OCI-LY7 (cell line): Measurements from ENCODE around the gene AFDN. TPM values are rescaled to one million over a fixed set of nuclear protein-coding genes. Genes with fewer than 3 reads are reported as not detected.

Source experiments
- BruUV-seq: library from RNA; stranded (reverse); fragments of 400-500 nt; replicated peaks from 2 replicates; lab custom pipeline; 2021; lab: Mats Ljungman, UMichigan
- CTCF ChIA-PET: fragments of 300-600 bp; sonication (Branson Sonifier 250); formaldehyde crosslinking; loops from one replicate; lab custom pipeline; 2022; ENCODE audit warnings: antibody characterized with exemption; ENCODE audit not compliant: unreplicated experiment; lab: Charles Lee
- POLR2A ChIA-PET: fragments of 300-600 bp; sonication (Branson Sonifier 250); formaldehyde crosslinking; loops from one replicate; lab custom pipeline; 2022; ENCODE audit warnings: antibody characterized with exemption; lab: Charles Lee
- DNase-seq: peaks from one replicate; pipeline ENCODE4 v3.0.0-alpha.2; 2015; ENCODE audit warnings: low spot score
- H2AFZ ChIP-seq: fragments of 200-600 bp; sonication (generic), shearing (Covaris generic); 2 replicates; pipeline ENCODE4 v1.6.1; 2014; ENCODE audit warnings: mild to moderate bottlenecking, antibody characterized with exemption, low read length, moderate library complexity
- H3K27ac ChIP-seq: fragments of 200-600 bp; sonication (generic); 2 replicates; pipeline ENCODE4 v1.5.1; 2014; ENCODE audit warnings: mixed run types, low read depth, mild to moderate bottlenecking, moderate library complexity, low read length, inconsistent platforms; ENCODE audit not compliant: poor library complexity, severe bottlenecking
- H3K36me3 ChIP-seq: fragments of 200-600 bp; sonication (generic); 2 replicates; pipeline ENCODE4 v1.6.1; 2014; ENCODE audit warnings: mild to moderate bottlenecking, antibody characterized with exemption, low read length, moderate library complexity, mixed read lengths; ENCODE audit not compliant: insufficient read depth
- H3K4me1 ChIP-seq: fragments of 200-600 bp; sonication (generic); 2 replicates; pipeline ENCODE4 v1.5.1; 2014; ENCODE audit warnings: mild to moderate bottlenecking, low read length; ENCODE audit not compliant: insufficient read depth, poor library complexity, severe bottlenecking
- H3K4me2 ChIP-seq: fragments of 200-600 bp; sonication (generic); 2 replicates; pipeline ENCODE4 v1.6.1; 2014; ENCODE audit warnings: mild to moderate bottlenecking, low read length
- H3K4me3 ChIP-seq: fragments of 200-600 bp; sonication (generic); 2 replicates; pipeline ENCODE4 v1.5.1; 2014; ENCODE audit warnings: mild to moderate bottlenecking, low read depth, low read length; ENCODE audit not compliant: poor library complexity, severe bottlenecking
- H3K79me2 ChIP-seq: fragments of 200-600 bp; sonication (generic); 2 replicates; pipeline ENCODE4 v1.6.1; 2016; ENCODE audit warnings: low read depth, mild to moderate bottlenecking, low read length, moderate library complexity, mixed read lengths; ENCODE audit not compliant: insufficient read depth
- H3K9me2 ChIP-seq: fragments of 200-600 bp; sonication (generic); 2 replicates; pipeline ENCODE4 v1.6.1; 2016; ENCODE audit warnings: mild to moderate bottlenecking, low read length, mixed read lengths; ENCODE audit not compliant: insufficient read depth
- H3K9me3 ChIP-seq: fragments of 200-600 bp; sonication (generic); 2 replicates; pipeline ENCODE4 v1.6.1; 2014; ENCODE audit warnings: mild to moderate bottlenecking, mixed run types, low read length, mixed read lengths
- H4K20me1 ChIP-seq: fragments of 200-600 bp; sonication (generic); 2 replicates; pipeline ENCODE4 v1.6.1; 2014; ENCODE audit warnings: mild to moderate bottlenecking, antibody characterized with exemption, low read length, moderate library complexity, mixed read lengths; ENCODE audit not compliant: insufficient read depth
- EZH2phosphoT487 ChIP-seq: fragments of 200-600 bp; sonication (generic); IDR thresholded peaks from 2 replicates; pipeline ENCODE4 v1.6.1; 2018; ENCODE audit warnings: low read depth, borderline replicate concordance, mild to moderate bottlenecking, mixed run types, antibody characterized with exemption, low read length, moderate library complexity, mixed read lengths
- intact Hi-C: fragments of 100-400 bp; cut with micrococcal nuclease; formaldehyde crosslinking; loops from one replicate; pipeline ENCODE4 v1.10.0; 2022; ENCODE audit not compliant: unreplicated experiment
- total RNA-seq, 2 experiments: library from RNA; depleted of rRNA in 1 of 2; stranded (reverse); fragments of >200 nt in 1 of 2; shearing (Covaris generic) in 1 of 2; gene quantifications; 2 replicates each; pipeline ENCODE4 v1.2.3, GENCODE V29; 2014 to 2022
- TF ChIP-seq, protein P1 (sequence below): fragments of 200-600 bp; sonication (generic); conservative IDR thresholded peaks from 2 replicates; pipeline ENCODE4 v1.5.1; 2014; ENCODE audit warnings: mild to moderate bottlenecking, antibody characterized with exemption, low read length, moderate library complexity, mixed read lengths

The AFDN gene
- total RNA-seq, 2 experiments from 2014 or later, result 43.6 to 71.6 TPM

GRCh38 chr6:167851370-167851952 lies 24.8 kb downstream of the AFDN start:
- CTCF ChIA-PET, result no interaction called here

DNA sequence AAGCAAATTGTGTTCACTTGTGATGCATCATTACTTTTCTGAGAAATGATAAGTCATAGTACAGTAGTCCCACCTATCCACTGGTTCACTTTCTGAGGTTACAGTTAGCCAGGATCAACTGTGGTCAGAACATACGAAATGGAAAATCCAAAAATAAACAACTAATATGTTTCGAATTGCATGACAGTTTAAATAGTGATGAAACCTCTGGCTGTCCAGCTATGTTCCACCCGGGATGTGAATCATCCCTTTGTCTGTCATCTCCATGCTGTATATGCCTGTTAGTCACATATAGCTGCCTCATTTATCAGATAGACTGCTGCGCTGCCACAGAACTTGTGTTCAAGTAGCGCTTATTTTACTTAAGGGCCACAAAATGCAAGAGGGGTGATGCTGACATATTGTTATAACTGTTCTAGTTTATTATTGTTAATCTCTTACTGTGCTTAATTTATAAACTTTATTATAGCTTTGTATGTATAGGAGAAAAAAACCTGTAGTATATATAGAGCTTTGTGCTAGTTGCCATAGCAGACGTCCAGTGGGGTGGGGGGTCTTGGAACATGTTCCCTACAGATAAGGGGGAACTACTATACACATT lies 29.2 kb downstream of the AFDN start:
- Histone ChIP-seq H2AFZ (no peak overlapping the region), H3K79me2 (no peaks in the 10 kb centered on the region)
- intact Hi-C loops, result no loop called here

More at GRCh38 chr6:167851370-167851952, 24.8 kb downstream of the AFDN start:
- Histone ChIP-seq H3K27ac (no peak overlapping the region), H2AFZ (no peak overlapping the region), H3K9me3 (no peaks in the 10 kb centered on the region), H3K36me3 (no peaks in the 10 kb centered on the region), H3K4me1 (no peaks in the 10 kb centered on the region), H4K20me1 (peaks cover 17% of the 10 kb centered on the region), H3K4me2 (no peak overlapping the region), H3K4me3 (no peak overlapping the region), H3K9me2 (no peaks in the 10 kb centered on the region), H3K79me2 (no peaks in the 10 kb centered on the region)
- POLR2A ChIA-PET, result interaction anchor here (1.4 kb wide), 1 partner anchor 10 kb away, joined by 4 read pairs; no protein-coding TSS in a partner anchor
- intact Hi-C loops, result no loop called here
- no peak for DNase-seq
- TF ChIP-seq EZH2phosphoT487, result no peak
- TF ChIP-seq, protein P1, sequence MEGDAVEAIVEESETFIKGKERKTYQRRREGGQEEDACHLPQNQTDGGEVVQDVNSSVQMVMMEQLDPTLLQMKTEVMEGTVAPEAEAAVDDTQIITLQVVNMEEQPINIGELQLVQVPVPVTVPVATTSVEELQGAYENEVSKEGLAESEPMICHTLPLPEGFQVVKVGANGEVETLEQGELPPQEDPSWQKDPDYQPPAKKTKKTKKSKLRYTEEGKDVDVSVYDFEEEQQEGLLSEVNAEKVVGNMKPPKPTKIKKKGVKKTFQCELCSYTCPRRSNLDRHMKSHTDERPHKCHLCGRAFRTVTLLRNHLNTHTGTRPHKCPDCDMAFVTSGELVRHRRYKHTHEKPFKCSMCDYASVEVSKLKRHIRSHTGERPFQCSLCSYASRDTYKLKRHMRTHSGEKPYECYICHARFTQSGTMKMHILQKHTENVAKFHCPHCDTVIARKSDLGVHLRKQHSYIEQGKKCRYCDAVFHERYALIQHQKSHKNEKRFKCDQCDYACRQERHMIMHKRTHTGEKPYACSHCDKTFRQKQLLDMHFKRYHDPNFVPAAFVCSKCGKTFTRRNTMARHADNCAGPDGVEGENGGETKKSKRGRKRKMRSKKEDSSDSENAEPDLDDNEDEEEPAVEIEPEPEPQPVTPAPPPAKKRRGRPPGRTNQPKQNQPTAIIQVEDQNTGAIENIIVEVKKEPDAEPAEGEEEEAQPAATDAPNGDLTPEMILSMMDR, result no peak
- no TSS peak for BruUV-seq

More for the DNA sequence above, 29.2 kb downstream of the AFDN start:
- no peak for TF ChIP-seq EZH2phosphoT487
- TF ChIP-seq, protein P1, result no peak
- H3K9me3 ChIP-seq, result no peaks in the 10 kb centered on the region
- H3K4me1 ChIP-seq, result peaks cover 8% of the 10 kb centered on the region
- H3K36me3 ChIP-seq, result no peaks in the 10 kb centered on the region
- ChIA-PET POLR2A (no interaction called here), CTCF (interaction anchor here (0.6 kb wide), 1 partner anchor 295 kb away, joined by 9 read pairs; no protein-coding TSS in a partner anchor)
- H3K27ac ChIP-seq, result no peak overlapping the region
- H3K9me2 ChIP-seq, result no peaks in the 10 kb centered on the region
- no peak overlapping the region for H3K4me3 ChIP-seq
- DNase-seq, result no peak
- BruUV-seq, result no TSS peak
- H3K4me2 ChIP-seq, result no peak overlapping the region
- H4K20me1 ChIP-seq, result peaks cover 15% of the 10 kb centered on the region
